Measurements from ENCODE around the gene DZIP3.

The DZIP3 gene

DNA sequence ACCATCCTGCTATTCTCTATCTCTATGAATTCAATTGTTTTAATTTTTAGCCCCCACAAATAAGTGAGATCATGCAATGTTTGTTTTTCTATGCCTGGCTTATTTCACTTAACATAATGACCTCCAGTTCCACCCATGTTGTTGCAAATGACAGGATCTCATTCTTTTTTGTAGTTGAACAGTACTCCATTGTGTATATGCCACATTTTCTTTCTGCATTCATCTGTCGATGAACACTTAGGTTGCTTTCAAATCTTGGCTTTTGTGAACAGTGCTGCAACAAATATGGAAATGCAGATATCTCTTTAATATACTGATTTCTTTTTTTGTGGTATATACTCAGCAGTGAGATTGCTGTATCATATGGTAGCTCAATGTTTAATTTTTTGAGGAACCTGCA, 108.9 kb downstream of the DZIP3 start:
- no peak for DNase-seq

DNA sequence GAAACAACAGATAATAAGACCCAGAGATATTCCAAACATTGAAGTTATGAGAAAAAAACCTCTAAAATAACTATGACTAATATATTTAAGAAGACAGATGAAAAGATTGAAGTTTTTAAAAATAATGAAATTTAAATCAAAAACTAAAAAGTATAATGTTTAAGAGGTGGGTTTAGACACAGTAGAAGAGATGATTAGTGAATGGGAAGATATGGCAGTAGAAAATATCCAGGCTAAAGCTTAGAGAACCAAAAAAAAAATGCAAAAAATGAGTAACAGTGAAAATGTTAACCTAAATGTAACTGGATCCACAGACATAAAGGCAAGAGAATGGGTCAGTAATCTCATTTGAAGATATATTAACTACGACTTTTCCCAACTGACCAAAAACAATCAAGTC, 115.5 kb downstream of the DZIP3 start:
- no peak for DNase-seq

DNA sequence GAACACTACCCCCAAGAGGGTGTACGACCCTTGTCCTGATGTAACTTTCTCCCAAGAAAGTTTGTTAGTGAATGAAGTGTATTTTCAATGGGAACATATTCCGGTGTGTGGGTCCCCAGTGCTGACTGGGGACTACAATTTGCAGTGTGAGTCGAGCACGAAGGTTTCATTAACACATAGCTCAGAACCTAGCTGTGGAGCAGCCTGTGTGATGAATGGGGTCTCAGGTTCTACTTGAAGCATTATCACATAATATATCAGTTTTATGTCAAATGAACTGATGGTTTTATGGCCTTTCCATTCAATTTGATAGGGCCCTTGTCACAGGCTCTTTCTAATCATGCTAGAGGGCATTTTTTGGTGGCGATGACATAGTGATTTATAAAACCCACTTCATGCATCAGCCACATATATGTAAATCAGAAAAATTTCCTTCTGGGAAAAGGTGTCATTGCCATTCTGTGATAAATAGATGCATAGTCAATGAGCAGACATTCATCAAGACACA, 123.5 kb downstream of the DZIP3 start:
- no peak for DNase-seq

DNA sequence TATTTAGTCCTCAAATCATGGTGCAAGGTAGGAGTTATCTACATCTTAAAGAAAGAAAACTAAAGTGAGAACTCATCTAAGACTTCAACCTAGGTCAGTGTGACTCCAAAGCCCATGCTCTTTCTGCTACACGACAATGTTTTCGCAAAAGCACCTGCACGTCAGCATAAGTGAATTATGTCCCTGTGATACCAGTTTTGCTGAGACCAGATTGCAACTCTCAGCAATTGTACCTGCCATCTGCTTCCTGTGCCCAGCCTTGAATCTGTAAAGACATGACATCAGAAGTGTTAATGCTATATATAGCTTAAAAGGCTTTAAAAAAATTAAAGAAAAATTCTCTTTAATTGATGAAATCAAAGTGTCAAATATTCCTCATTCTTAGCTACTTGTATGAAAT, 124.3 kb downstream of the DZIP3 start:
- DNase-seq, result no peak

DNA sequence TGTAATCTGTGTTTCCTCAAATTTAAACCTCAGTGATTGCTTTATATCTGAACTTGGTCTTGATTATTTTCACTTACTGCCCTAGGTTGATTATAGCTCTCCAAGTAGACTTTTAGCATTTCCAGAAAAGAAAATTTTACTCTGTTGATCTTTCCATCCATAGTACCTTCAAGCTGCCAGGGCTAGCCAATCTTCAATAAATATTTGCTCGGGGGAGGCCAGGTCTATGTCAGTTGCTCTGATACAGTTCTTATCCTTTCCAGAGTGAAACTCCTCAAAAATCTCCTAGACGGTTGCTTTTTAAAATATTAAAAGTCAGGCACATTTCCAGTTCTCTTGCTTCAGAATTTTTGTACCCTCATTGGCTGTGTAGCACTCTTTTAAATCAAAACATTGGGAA, 128.9 kb downstream of the DZIP3 start:
- DNase-seq, result no peak

DNA sequence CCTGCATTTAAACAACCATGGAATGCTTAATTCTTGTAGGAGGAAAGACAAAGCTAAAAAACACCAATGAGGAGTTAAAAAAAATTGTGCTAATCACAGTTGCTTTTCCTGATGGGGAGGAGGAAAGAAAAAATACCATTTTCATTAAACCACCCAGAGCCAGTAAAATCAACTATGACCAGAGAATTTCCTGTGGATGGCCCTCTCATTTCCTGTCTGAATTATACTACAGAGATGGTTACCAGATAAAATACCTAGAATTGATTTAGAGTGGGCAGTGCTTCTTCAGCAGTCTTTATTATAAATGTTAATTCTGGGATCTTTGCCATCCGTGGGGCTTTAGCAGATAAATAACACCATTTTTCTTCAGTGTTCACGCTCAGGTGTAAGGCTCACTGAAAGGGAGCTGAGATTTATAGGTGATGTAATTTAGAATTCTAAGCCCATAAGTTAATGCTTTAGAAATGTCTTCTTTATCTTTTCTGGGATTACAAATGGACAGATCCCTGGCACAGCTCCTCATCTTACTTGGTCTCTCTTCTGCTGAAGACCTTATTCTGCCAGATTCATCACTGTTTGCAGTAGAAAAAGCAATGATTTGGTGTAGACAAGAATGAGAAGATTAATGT, 129.8 kb downstream of the DZIP3 start:
- DNase-seq, result no peak

DNA sequence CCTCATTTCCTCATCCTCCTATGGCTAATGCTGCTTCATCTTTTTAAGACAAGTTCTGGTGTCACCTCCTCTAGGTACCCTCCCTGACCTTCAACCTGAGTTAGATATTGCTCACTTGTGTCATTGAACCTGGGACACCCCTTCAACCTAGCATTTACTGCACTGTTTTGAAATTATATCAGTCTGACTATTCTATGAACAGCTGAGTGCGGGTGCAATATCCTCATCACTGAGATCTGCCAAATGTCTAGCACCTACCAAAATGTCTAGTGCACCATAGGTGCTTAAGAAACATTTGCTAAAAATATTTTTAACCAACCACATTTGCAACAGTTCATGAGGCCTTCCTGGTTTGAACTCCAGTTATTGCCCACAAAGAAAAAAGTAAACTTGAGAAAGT, 133.2 kb downstream of the DZIP3 start:
- no peak for DNase-seq

DNA sequence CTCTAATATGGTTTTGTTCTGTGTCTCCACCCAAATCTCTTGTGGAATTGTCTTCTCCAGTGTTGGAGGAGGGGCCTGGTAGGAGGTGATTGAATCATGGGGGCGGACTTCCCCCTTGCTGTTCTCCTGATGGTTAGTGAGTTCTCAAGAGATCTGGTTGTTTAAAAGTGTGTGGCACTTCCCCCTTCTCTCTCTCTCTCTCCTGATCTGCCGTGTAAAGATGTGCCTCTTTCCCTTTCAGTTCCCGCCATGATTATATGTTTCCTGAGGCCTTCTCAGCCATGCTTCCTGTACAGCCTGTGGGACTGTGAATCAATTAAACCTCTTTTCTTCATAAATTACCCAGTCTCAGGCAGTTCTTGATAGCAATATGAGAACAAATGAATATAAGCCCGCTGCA, 134.6 kb downstream of the DZIP3 start:
- DNase-seq, result no peak

DNA sequence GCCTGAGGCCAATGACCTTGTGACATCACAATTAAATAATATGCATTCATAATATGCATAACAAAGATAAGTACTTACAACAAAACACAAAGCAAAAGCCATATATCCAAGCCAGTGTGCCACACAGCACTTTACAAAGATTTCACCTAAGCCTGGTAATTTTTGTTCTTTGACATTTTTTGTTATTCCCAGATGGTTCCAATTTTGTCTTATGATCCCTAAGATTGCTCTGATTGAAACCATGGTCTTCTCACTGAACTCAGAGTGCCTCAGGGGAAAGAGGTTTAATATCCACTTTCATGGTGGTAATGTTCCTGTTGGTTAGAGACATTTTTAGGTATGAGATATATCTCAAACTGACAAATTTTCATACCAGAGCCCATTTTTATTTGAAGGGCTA, 138.6 kb downstream of the DZIP3 start:
- no peak for DNase-seq

DNA sequence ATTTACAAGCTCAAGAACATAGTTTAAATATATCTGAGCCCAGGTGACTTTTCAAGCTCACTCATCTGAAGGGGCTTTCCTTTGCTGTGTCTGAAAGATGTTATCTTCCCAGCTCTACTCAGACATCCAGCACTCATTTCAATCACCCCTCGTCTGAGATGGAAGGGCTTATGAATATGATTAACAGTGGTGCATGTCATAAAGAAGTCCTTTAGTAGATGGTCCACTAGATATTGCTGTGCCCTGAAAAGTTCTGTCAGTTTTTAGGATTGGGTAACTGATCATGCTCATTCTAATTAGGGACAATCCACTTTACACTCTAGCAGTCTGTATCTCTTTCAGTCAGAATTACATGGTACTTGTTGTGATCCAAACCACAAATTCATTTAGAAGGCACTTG, 139.4 kb downstream of the DZIP3 start:
- no peak for DNase-seq

DNA sequence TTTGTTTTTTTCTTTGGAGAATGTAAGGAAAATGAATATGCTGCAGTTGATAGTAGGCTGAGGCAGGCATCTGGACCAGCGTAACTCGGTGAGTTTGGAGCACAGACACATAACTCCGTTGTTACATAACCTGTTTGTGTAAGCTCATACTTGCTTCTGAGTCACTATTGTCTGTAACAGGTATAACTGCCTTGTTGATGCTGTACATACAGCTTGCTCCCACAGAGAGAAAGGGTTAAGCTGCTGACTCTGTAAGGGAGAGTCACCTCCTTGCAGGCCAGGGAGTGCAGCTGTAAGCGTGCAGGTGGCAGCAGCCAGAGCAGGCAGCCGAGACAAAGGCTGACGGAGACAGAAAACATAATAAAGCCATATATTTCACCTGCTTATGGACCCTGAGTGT, 147.3 kb downstream of the DZIP3 start:
- no peak for DNase-seq

DNA sequence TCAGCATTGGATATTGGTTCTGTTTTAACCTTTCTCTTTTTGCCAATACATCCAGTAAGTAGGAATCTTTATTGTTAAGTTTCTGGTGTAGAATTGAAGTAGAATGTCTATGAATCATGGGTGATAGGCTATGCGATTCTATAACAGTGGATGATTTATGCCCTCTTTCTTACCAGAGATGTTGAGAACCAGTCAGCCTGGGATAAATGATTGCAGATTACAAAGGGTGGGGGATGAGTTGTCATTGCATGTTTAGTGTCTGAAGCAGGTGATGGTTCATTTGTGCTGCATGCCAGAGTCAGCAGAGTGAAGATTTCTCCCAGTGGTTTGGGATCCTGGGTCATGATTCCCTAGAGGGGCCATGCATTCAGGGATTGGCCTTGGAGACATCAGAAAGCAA, 153.4 kb downstream of the DZIP3 start:
- no peak for DNase-seq
